Activated T-helper 1 cell treated with anti-CD3 and anti-CD28 coated beads, Interleukin-12 subunit alpha, Interleukin-12 subunit beta, Interleukin-2, Interleukin-4 antibody, amounts not matched to agents 30 ng/mL and 10 ng/mL and 1 ng/mL, durations not matched to agents 14 hours and 24 hours and 36 hours (primary cell): Measurements from ENCODE around the gene SEZ6L. TPM values are rescaled to one million over a fixed set of nuclear protein-coding genes. Genes with fewer than 3 reads are reported as not detected.

Source experiments
- DNase-seq: peaks from one replicate; pipeline ENCODE4 v3.0.0; 2021; ENCODE audit warnings: low spot score
- H3K27ac Mint-ChIP-seq: one replicate; pipeline ENCODE4 v1.8.0; 2021; ENCODE audit warnings: mild to moderate bottlenecking, mixed read lengths
- H3K27me3 Mint-ChIP-seq: one replicate; pipeline ENCODE4 v1.8.0; 2022; ENCODE audit warnings: mild to moderate bottlenecking, moderate library complexity, mixed read lengths; ENCODE audit not compliant: insufficient read depth
- H3K36me3 Mint-ChIP-seq: one replicate; pipeline ENCODE4 v1.8.0; 2021; ENCODE audit warnings: low read depth, mixed read lengths
- H3K4me1 Mint-ChIP-seq: one replicate; pipeline ENCODE4 v1.8.0; 2021; ENCODE audit warnings: low read depth, mixed read lengths
- H3K4me3 Mint-ChIP-seq: one replicate; pipeline ENCODE4 v1.8.0; 2021; ENCODE audit warnings: mild to moderate bottlenecking, moderate library complexity, mixed read lengths
- H3K9me3 Mint-ChIP-seq: one replicate; pipeline ENCODE4 v1.8.0; 2021; ENCODE audit warnings: mixed read lengths
- intact Hi-C: fragments of 100-400 bp; cut with micrococcal nuclease; formaldehyde crosslinking; loops from one replicate; pipeline ENCODE4 v1.15.1; 2024
- total RNA-seq: library from RNA; stranded (reverse); gene quantifications from 2 replicates; pipeline ENCODE4 v1.2.3, GENCODE V29; 2022

Gene SEZ6L
- total RNA-seq, 1 donor from 2014 or later: not detected

- H3K4me1 Mint-ChIP-seq: no peaks in the 10 kb centered on the region
- no peak overlapping the region for H3K4me3 Mint-ChIP-seq
- DNase-seq: no peak
- H3K36me3 Mint-ChIP-seq: no peaks in the 10 kb centered on the region
- no peaks in the 10 kb centered on the region for H3K9me3 Mint-ChIP-seq
- H3K27me3 Mint-ChIP-seq: peaks cover 3% of the 10 kb centered on the region
- intact Hi-C loops: no loop called here
- no peak overlapping the region for H3K27ac Mint-ChIP-seq
Observed at GRCh38 chr22:26194877-26195276, 25.6 kb downstream of the SEZ6L start.

- no peak overlapping the region for H3K27ac Mint-ChIP-seq
- H3K9me3 Mint-ChIP-seq: no peaks in the 10 kb centered on the region
- no peaks in the 10 kb centered on the region for H3K36me3 Mint-ChIP-seq
- peaks cover 3% of the 10 kb centered on the region for H3K27me3 Mint-ChIP-seq
- no peak overlapping the region for H3K4me3 Mint-ChIP-seq
- intact Hi-C loops: no loop called here
- no peaks in the 10 kb centered on the region for H3K4me1 Mint-ChIP-seq
- DNase-seq: no peak
Observed at GRCh38 chr22:26196657-26197056, 27.4 kb downstream of the SEZ6L start.

- no peak overlapping the region for H3K4me3 Mint-ChIP-seq
- H3K9me3 Mint-ChIP-seq: no peaks in the 10 kb centered on the region
- intact Hi-C loops: no loop called here
Observed at GRCh38 chr22:26197425-26197824, 28.2 kb downstream of the SEZ6L start.

GRCh38 chr22:26199665-26200064 is 30.4 kb downstream of the SEZ6L start:
- intact Hi-C loops: no loop called here
- Mint-ChIP-seq H3K27ac (no peak overlapping the region), H3K4me1 (no peaks in the 10 kb centered on the region)

More at GRCh38 chr22:26197425-26197824, 28.2 kb downstream of the SEZ6L start:
- Mint-ChIP-seq H3K36me3 (no peaks in the 10 kb centered on the region), H3K4me1 (no peaks in the 10 kb centered on the region), H3K27me3 (peaks cover 3% of the 10 kb centered on the region), H3K27ac (no peak overlapping the region)
- DNase-seq: no peak

GRCh38 chr22:26202280-26202924 is 33.1 kb downstream of the SEZ6L start:
- H3K27me3 Mint-ChIP-seq: no peaks in the 10 kb centered on the region
- no peak for DNase-seq
- H3K36me3 Mint-ChIP-seq: no peaks in the 10 kb centered on the region
- no peaks in the 10 kb centered on the region for H3K4me1 Mint-ChIP-seq
- H3K4me3 Mint-ChIP-seq: no peak overlapping the region
- no peaks in the 10 kb centered on the region for H3K9me3 Mint-ChIP-seq
- H3K27ac Mint-ChIP-seq: no peak overlapping the region
- intact Hi-C loops: no loop called here

More at GRCh38 chr22:26199665-26200064, 30.4 kb downstream of the SEZ6L start:
- no peak for DNase-seq
- H3K27me3 Mint-ChIP-seq: peaks cover 3% of the 10 kb centered on the region
- no peaks in the 10 kb centered on the region for H3K9me3 Mint-ChIP-seq
- H3K36me3 Mint-ChIP-seq: no peaks in the 10 kb centered on the region
- no peak overlapping the region for H3K4me3 Mint-ChIP-seq

- H3K27ac Mint-ChIP-seq: no peak overlapping the region
- no peak overlapping the region for H3K4me3 Mint-ChIP-seq
- H3K36me3 Mint-ChIP-seq: no peaks in the 10 kb centered on the region
- H3K27me3 Mint-ChIP-seq: peaks cover 3% of the 10 kb centered on the region
- no peaks in the 10 kb centered on the region for H3K4me1 Mint-ChIP-seq
- H3K9me3 Mint-ChIP-seq: no peaks in the 10 kb centered on the region
- intact Hi-C loops: no loop called here
- DNase-seq: no peak
Observed at GRCh38 chr22:26205494-26205893, 36.2 kb downstream of the SEZ6L start.

GRCh38 chr22:26210334-26210733 is 41.1 kb downstream of the SEZ6L start:
- Mint-ChIP-seq H3K9me3 (no peaks in the 10 kb centered on the region), H3K4me3 (no peak overlapping the region), H3K27me3 (peaks cover 8% of the 10 kb centered on the region), H3K27ac (no peak overlapping the region), H3K36me3 (no peaks in the 10 kb centered on the region), H3K4me1 (no peaks in the 10 kb centered on the region)
- intact Hi-C loops: no loop called here
- no peak for DNase-seq

- H3K9me3 Mint-ChIP-seq: no peaks in the 10 kb centered on the region
- H3K4me1 Mint-ChIP-seq: no peaks in the 10 kb centered on the region
- no peak for DNase-seq
- no peaks in the 10 kb centered on the region for H3K36me3 Mint-ChIP-seq
- no peak overlapping the region for H3K27ac Mint-ChIP-seq
- no peak overlapping the region for H3K4me3 Mint-ChIP-seq
- intact Hi-C loops: no loop called here
- peaks cover 8% of the 10 kb centered on the region for H3K27me3 Mint-ChIP-seq
Observed at GRCh38 chr22:26213826-26214225, 44.6 kb downstream of the SEZ6L start.

- intact Hi-C loops: no loop called here
- Mint-ChIP-seq H3K27me3 (peaks cover 4% of the 10 kb centered on the region), H3K4me1 (no peaks in the 10 kb centered on the region), H3K4me3 (no peak overlapping the region), H3K36me3 (no peaks in the 10 kb centered on the region), H3K27ac (no peak overlapping the region), H3K9me3 (no peaks in the 10 kb centered on the region)
- no peak for DNase-seq
Observed at GRCh38 chr22:26214466-26214865, 45.2 kb downstream of the SEZ6L start.

- DNase-seq: no peak
- no peak overlapping the region for H3K27ac Mint-ChIP-seq
- H3K36me3 Mint-ChIP-seq: no peaks in the 10 kb centered on the region
- H3K9me3 Mint-ChIP-seq: no peaks in the 10 kb centered on the region
- intact Hi-C loops: no loop called here
- peaks cover 4% of the 10 kb centered on the region for H3K27me3 Mint-ChIP-seq
- no peak overlapping the region for H3K4me3 Mint-ChIP-seq
- no peaks in the 10 kb centered on the region for H3K4me1 Mint-ChIP-seq
Observed at GRCh38 chr22:26215736-26216135, 46.5 kb downstream of the SEZ6L start.

GRCh38 chr22:26225207-26225606 is 55.9 kb downstream of the SEZ6L start:
- no peaks in the 10 kb centered on the region for H3K4me1 Mint-ChIP-seq
- H3K4me3 Mint-ChIP-seq: no peak overlapping the region
- H3K36me3 Mint-ChIP-seq: no peaks in the 10 kb centered on the region
- no peak for DNase-seq
- no peak overlapping the region for H3K27ac Mint-ChIP-seq
- intact Hi-C loops: no loop called here
- H3K27me3 Mint-ChIP-seq: peaks cover 5% of the 10 kb centered on the region
- H3K9me3 Mint-ChIP-seq: no peaks in the 10 kb centered on the region

GRCh38 chr22:26226538-26227297 is 57.5 kb downstream of the SEZ6L start:
- DNase-seq: no peak
- no peaks in the 10 kb centered on the region for H3K36me3 Mint-ChIP-seq
- H3K4me3 Mint-ChIP-seq: no peak overlapping the region
- intact Hi-C loops: no loop called here
- no peaks in the 10 kb centered on the region for H3K9me3 Mint-ChIP-seq
- peaks cover 8% of the 10 kb centered on the region for H3K27me3 Mint-ChIP-seq
- H3K4me1 Mint-ChIP-seq: no peaks in the 10 kb centered on the region
- no peak overlapping the region for H3K27ac Mint-ChIP-seq

GRCh38 chr22:26229910-26230309 is 60.6 kb downstream of the SEZ6L start:
- no peak for DNase-seq
- Mint-ChIP-seq H3K4me3 (no peak overlapping the region), H3K27ac (no peak overlapping the region), H3K9me3 (no peaks in the 10 kb centered on the region), H3K36me3 (no peaks in the 10 kb centered on the region), H3K4me1 (no peaks in the 10 kb centered on the region), H3K27me3 (peaks cover 3% of the 10 kb centered on the region)
- intact Hi-C loops: no loop called here
